Fibroblast of lung (primary cell): Measurements from ENCODE around the gene SLC49A4.

Experiments used
- CTCF ChIP-seq, 2 donors: IDR thresholded peaks in 1 of 2; conservative IDR thresholded peaks in 1 of 2; 1 replicate in 1 of 2; 2 replicates in 1 of 2; pipeline ENCODE4 v1.5.1; 2011 to 2012; ENCODE audit warnings: low read length in 2 of 2, control low read depth in 1 of 2, inconsistent platforms in 1 of 2, low read depth in 1 of 2, mild to moderate bottlenecking in 1 of 2
- EZH2 ChIP-seq: IDR thresholded peaks from 2 replicates; pipeline ENCODE4 v1.5.1; 2012; ENCODE audit warnings: low read length, control low read depth, mild to moderate bottlenecking; ENCODE audit errors: missing control alignments

GRCh38 chr3:122924056-122924455, 129.2 kb downstream of the SLC49A4 start:
- no peak for TF ChIP-seq CTCF (conservative IDR thresholded peaks at IDR 0.05 in 1 of 2, IDR thresholded peaks at IDR 0.05 in 1 of 2; ENCODE audit: low read depth in 1 of 2, low read length in 2 of 2)
- no peak for TF ChIP-seq EZH2
